GM23248 (cell line): Measurements from ENCODE around the gene CAMTA1. TPM values are rescaled to one million over a fixed set of nuclear protein-coding genes. Genes with fewer than 3 reads are reported as not detected.

Experiments
- DNase-seq: peaks from one replicate; pipeline ENCODE4 v3.0.0-alpha.2; 2015
- H2AFZ ChIP-seq: fragments of 200-600 bp; sonication (generic); 2 replicates; pipeline ENCODE4 v1.6.1; 2016; ENCODE audit warnings: antibody characterized with exemption
- H3F3A ChIP-seq: fragments of 200-600 bp; sonication (generic); 2 replicates; pipeline ENCODE4 v1.6.1; 2016; ENCODE audit warnings: mild to moderate bottlenecking, antibody characterized with exemption, mixed run types; ENCODE audit not compliant: insufficient read depth
- H3K27ac ChIP-seq: fragments of 200-600 bp; sonication (generic); 2 replicates; pipeline ENCODE4 v1.5.1; 2016; ENCODE audit warnings: mild to moderate bottlenecking
- H3K27me3 ChIP-seq: fragments of 200-600 bp; sonication (generic); replicated peaks from 2 replicates; pipeline ENCODE4 v1.6.1; 2016; ENCODE audit warnings: mild to moderate bottlenecking; ENCODE audit not compliant: insufficient read depth
- H3K36me3 ChIP-seq: fragments of 200-600 bp; sonication (generic); 2 replicates; pipeline ENCODE4 v1.6.1; 2016; ENCODE audit warnings: low read depth, mild to moderate bottlenecking
- H3K4me1 ChIP-seq: fragments of 200-600 bp; sonication (generic); 2 replicates; pipeline ENCODE4 v1.6.1; 2016; ENCODE audit warnings: mild to moderate bottlenecking; ENCODE audit not compliant: insufficient read depth
- H3K4me2 ChIP-seq: fragments of 200-600 bp; sonication (generic); one replicate; pipeline ENCODE4 v1.6.1; 2016; ENCODE audit warnings: mild to moderate bottlenecking; ENCODE audit not compliant: unreplicated experiment
- H3K4me3 ChIP-seq: fragments of 200-600 bp; sonication (generic); 2 replicates; pipeline ENCODE4 v1.5.1; 2016; ENCODE audit warnings: mild to moderate bottlenecking
- H3K79me2 ChIP-seq: fragments of 200-600 bp; sonication (generic); 2 replicates; pipeline ENCODE4 v1.6.1; 2016; ENCODE audit warnings: mild to moderate bottlenecking; ENCODE audit not compliant: insufficient read depth
- H3K9ac ChIP-seq: fragments of 200-600 bp; sonication (generic); 2 replicates; pipeline ENCODE4 v1.6.1; 2016; ENCODE audit warnings: mild to moderate bottlenecking
- H3K9me2 ChIP-seq: fragments of 200-600 bp; sonication (generic); 2 replicates; pipeline ENCODE4 v1.6.1; 2016; ENCODE audit warnings: mixed run types, mild to moderate bottlenecking, moderate library complexity; ENCODE audit not compliant: insufficient read depth
- H3K9me3 ChIP-seq: fragments of 200-600 bp; sonication (generic); one replicate; pipeline ENCODE4 v1.6.1; 2017; ENCODE audit warnings: low read depth
- H4K20me1 ChIP-seq: fragments of 200-600 bp; sonication (generic); 2 replicates; pipeline ENCODE4 v1.6.0; 2016; ENCODE audit not compliant: insufficient read depth
- EZH2 ChIP-seq: fragments of 200-600 bp; sonication (generic); IDR thresholded peaks from 2 replicates; pipeline ENCODE4 v1.6.1; 2018; ENCODE audit warnings: antibody characterized with exemption, mild to moderate bottlenecking; ENCODE audit not compliant: insufficient read depth, poor library complexity, severe bottlenecking
- EZH2phosphoT487 ChIP-seq: fragments of 200-600 bp; sonication (generic); IDR thresholded peaks from 2 replicates; pipeline ENCODE4 v1.6.1; 2018; ENCODE audit warnings: antibody characterized with exemption, moderate library complexity, mild to moderate bottlenecking, low read depth; ENCODE audit not compliant: insufficient read depth
- WGBS, 2 experiments: methylation state at CpG; one replicate each; pipeline ENCODE4 v1.1.6; 2015 to 2017; ENCODE audit warnings: low lambda C conversion rate in 2 of 2, low coverage in 1 of 2; ENCODE audit errors: missing lambda C conversion rate in 2 of 2; 5-methylcytosine and 5-hydroxymethylcytosine counted together
- in situ Hi-C: fragments of 300-500 bp; cut with MboI; formaldehyde crosslinking; loops from 2 replicates; pipeline ENCODE4 v1.15.0; 2020
- polyA plus RNA-seq: library from polyadenylated mRNA; unstranded; fragments of >200 nt; fragmentation: Nextera tagmentation; extraction: Ambion mirVana; gene quantifications from 2 replicates; pipeline ENCODE4 v1.2.1, GENCODE V29; 2016
- total RNA-seq: library from RNA; depleted of rRNA; stranded (reverse); fragments of >200 nt; shearing (Covaris generic); gene quantifications from 2 replicates; pipeline ENCODE4 v1.2.3, GENCODE V29; 2014

The CAMTA1 gene
- total and polyA plus RNA-seq, 2 experiments from 2014 or later = 50.1 to 165 TPM

- no peak overlapping the region for H2AFZ ChIP-seq
- no peak overlapping the region for H3K4me2 ChIP-seq
- in situ Hi-C loops = loop anchor here (25.0 kb wide), 1 partner anchor 922 kb away; the partner anchor contains the start of gene DNAJC11
- no peaks in the 10 kb centered on the region for H3K9me3 ChIP-seq
- DNase-seq = no peak
- no peak for TF ChIP-seq EZH2phosphoT487
- no peak for TF ChIP-seq EZH2
- no peak overlapping the region for H3K4me3 ChIP-seq
- H4K20me1 ChIP-seq = no peaks in the 10 kb centered on the region
- H3F3A ChIP-seq = no peaks in the 10 kb centered on the region
- no peaks in the 10 kb centered on the region for H3K79me2 ChIP-seq
- H3K36me3 ChIP-seq = no peaks in the 10 kb centered on the region
- H3K4me1 ChIP-seq = no peaks in the 10 kb centered on the region
- H3K27me3 ChIP-seq = peaks cover 24% of the 10 kb centered on the region; the same call in 1 of the 2 replicates
- H3K9ac ChIP-seq = no peak overlapping the region
- H3K27ac ChIP-seq = no peak overlapping the region
- 72% methylated on average over 13 of the region's 13 CpGs for WGBS, 2 experiments
- H3K9me2 ChIP-seq = no peaks in the 10 kb centered on the region
Measured at GRCh38 chr1:7634546-7635240, 849.4 kb downstream of the CAMTA1 start.

- no peaks in the 10 kb centered on the region for H4K20me1 ChIP-seq
- H3K79me2 ChIP-seq = no peaks in the 10 kb centered on the region
- 80 to 88% methylated on average over 14 of the region's 16 CpGs for WGBS, 2 experiments
- no peaks in the 10 kb centered on the region for H3K9me3 ChIP-seq
- peaks cover 11% of the 10 kb centered on the region; the same call in 1 of the 2 replicates for H3K27me3 ChIP-seq
- TF ChIP-seq EZH2 (no peak), EZH2phosphoT487 (no peak)
- DNase-seq = no peak
- no peak overlapping the region for H3K9ac ChIP-seq
- no peaks in the 10 kb centered on the region for H3K9me2 ChIP-seq
- H2AFZ ChIP-seq = no peak overlapping the region
- no peak overlapping the region for H3K27ac ChIP-seq
- H3F3A ChIP-seq = no peaks in the 10 kb centered on the region
- in situ Hi-C loops = loop anchor here (25.0 kb wide), 1 partner anchor 925 kb away; the partner anchor contains the start of gene DNAJC11
- no peaks in the 10 kb centered on the region for H3K36me3 ChIP-seq
- no peak overlapping the region for H3K4me3 ChIP-seq
- no peaks in the 10 kb centered on the region for H3K4me1 ChIP-seq
- H3K4me2 ChIP-seq = no peak overlapping the region
Measured at GRCh38 chr1:7636795-7637526, 851.7 kb downstream of the CAMTA1 start.

- Histone ChIP-seq H3K4me1 (0 out of 2 replicates have a peak, but pooled peaks cover 2% of the 10 kb centered on the region), H3K27ac (no peak overlapping the region), H2AFZ (no peak overlapping the region), H3K79me2 (no peaks in the 10 kb centered on the region), H3K27me3 (0 out of 2 replicates have a peak, but pooled peaks cover 4% of the 10 kb centered on the region), H4K20me1 (no peaks in the 10 kb centered on the region), H3F3A (no peaks in the 10 kb centered on the region), H3K9me3 (no peaks in the 10 kb centered on the region), H3K9ac (no peak overlapping the region), H3K36me3 (no peaks in the 10 kb centered on the region), H3K4me3 (no peak overlapping the region), H3K9me2 (no peaks in the 10 kb centered on the region), H3K4me2 (no peak overlapping the region)
- TF ChIP-seq EZH2phosphoT487 (no peak), EZH2 (no peak)
- 80 to 82% methylated on average over 8 of the region's 8 CpGs for WGBS, 2 experiments
- in situ Hi-C loops = loop anchor here (25.0 kb wide), 1 partner anchor 926 kb away; the partner anchor contains the start of gene DNAJC11
- no peak for DNase-seq
Measured at GRCh38 chr1:7638078-7638477, 852.8 kb downstream of the CAMTA1 start.

GRCh38 chr1:7639435-7640131, 854.3 kb downstream of the CAMTA1 start:
- Histone ChIP-seq H3K4me3 (no peak overlapping the region), H3K27ac (no peak overlapping the region), H3F3A (no peaks in the 10 kb centered on the region), H3K27me3 (no peaks in the 10 kb centered on the region), H3K9me2 (no peaks in the 10 kb centered on the region), H3K4me2 (no peak overlapping the region), H3K9ac (no peak overlapping the region), H2AFZ (no peak overlapping the region), H3K79me2 (no peaks in the 10 kb centered on the region), H4K20me1 (no peaks in the 10 kb centered on the region), H3K36me3 (no peaks in the 10 kb centered on the region), H3K4me1 (peaks cover 8% of the 10 kb centered on the region), H3K9me3 (no peaks in the 10 kb centered on the region)
- DNase-seq = no peak
- TF ChIP-seq EZH2phosphoT487 (no peak), EZH2 (no peak)
- 82 to 87% methylated on average over 13 of the region's 13 CpGs for whole genome bisulfite sequencing, 2 experiments
- in situ Hi-C loops = loop anchor here (10.0 to 25.0 kb wide), 5 partner anchors 415 to 927 kb away; partner anchors contain the start of gene DNAJC11
